Measurements from ENCODE around the gene NPM3. TPM values are rescaled to one million over a fixed set of nuclear protein-coding genes. Genes with fewer than 3 reads are reported as not detected.

NPM3 gene
- total and polyA plus RNA-seq, 7 donors = 17.8 to 64.9 (median 26.4) TPM

DNA sequence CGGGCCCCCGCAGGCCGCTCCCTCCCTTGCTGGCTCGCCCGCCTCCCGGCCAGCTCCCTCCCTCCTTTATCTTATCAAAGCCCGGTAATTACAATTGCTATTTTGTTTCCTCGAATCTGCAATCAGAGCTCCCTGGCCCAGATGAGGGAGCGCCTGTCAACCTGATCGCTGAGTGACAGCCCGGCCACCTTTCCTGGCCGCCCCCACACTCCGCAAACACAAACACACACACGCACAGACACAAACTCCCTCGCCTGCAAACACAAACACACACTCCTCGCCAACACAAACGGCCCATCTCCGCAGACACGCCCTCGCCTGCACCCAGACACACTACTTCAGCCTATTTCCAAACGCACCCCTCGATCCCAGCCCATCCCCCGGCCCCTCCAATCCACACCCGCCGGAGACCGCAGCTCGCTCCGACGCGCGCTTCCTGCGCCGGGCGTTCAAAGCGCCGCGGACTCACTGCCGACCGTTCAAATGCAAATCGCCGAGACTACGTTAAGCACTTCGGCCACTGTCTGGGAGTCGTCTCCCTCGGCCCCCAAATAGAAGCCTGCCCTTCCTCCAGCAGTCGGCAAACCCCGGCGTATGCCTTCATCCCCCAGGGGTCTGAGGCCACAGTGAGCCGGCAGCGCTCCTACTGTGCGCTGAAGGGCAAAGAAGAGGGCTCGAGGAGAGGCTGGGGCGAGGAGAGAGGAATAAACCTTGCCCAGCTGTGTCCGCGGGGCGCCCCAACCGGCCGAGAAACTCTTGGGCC, 4.3 kb downstream of the NPM3 start:
- Histone ChIP-seq H3K36me3 (no peaks in the 10 kb centered on the region), H3K4me1 (peaks cover 0 to 79% (median 69%) of the 10 kb centered on the region in 4 donors), H3K9me3 (no peaks in the 10 kb centered on the region), H3K27me3 (peaks cover 34 to 61% (median 48%) of the 10 kb centered on the region in 3 donors), H3K27ac (no peak overlapping the region), H3K4me3 (peak overlapping the region; percentile 7 to 45 (median 36))
- no peak for TF ChIP-seq EP300 (IDR thresholded peaks at IDR 0.05)
- intact Hi-C loops (cut with DNase I) = no loop called here
- peak; percentile 66 for DNase-seq
- WGBS, 2 donors = 2 to 5% methylated on average over 58 of the region's 58 CpGs

DNA sequence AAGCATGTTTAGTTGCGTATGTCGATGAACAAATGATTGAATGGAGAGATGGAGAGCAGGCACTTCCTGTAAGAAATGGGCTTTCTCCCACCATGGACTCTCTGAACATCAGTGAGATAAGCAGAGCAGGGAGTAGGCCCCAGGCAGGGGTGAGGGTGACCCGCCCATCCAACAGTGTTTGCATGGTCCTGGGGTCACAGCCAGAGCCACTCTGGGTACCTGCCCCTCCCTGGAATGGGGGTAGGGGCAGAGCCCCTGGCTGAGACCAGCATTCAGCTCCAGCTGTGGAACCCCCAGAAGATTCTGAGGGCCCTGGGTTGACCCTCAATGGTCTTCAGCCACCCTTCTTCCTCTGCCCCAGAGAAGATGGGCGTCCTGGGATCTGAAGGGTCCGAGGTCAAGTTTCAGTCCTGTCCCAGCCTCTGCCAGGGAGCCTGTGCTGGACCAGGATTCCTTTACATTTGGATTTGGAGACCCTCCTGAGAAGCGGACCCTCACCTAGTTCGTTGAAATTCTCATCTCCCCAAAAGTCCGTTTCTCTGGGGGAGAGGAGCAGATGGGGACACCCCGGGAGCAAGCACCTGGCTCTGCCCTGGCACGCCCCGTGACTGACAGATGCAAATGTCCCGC, 5.0 kb downstream of the NPM3 start:
- Histone ChIP-seq H3K27me3 (peaks cover 36 to 68% (median 52%) of the 10 kb centered on the region in 3 donors), H3K36me3 (no peaks in the 10 kb centered on the region), H3K4me1 (peaks cover 0 to 76% (median 65%) of the 10 kb centered on the region in 4 donors), H3K27ac (no peak overlapping the region), H3K9me3 (no peaks in the 10 kb centered on the region), H3K4me3 (no peak overlapping the region)
- DNase-seq = peak; percentile 40
- WGBS, 2 donors = 26 to 54% methylated on average over 12 of the region's 12 CpGs
- TF ChIP-seq EP300 (IDR thresholded peaks at IDR 0.05) (no peak), POLR2A (IDR thresholded peaks at IDR 0.05) (no peak), POLR2AphosphoS5 (IDR thresholded peaks at IDR 0.05) (no peak)
- TF ChIP-seq, protein P1, sequence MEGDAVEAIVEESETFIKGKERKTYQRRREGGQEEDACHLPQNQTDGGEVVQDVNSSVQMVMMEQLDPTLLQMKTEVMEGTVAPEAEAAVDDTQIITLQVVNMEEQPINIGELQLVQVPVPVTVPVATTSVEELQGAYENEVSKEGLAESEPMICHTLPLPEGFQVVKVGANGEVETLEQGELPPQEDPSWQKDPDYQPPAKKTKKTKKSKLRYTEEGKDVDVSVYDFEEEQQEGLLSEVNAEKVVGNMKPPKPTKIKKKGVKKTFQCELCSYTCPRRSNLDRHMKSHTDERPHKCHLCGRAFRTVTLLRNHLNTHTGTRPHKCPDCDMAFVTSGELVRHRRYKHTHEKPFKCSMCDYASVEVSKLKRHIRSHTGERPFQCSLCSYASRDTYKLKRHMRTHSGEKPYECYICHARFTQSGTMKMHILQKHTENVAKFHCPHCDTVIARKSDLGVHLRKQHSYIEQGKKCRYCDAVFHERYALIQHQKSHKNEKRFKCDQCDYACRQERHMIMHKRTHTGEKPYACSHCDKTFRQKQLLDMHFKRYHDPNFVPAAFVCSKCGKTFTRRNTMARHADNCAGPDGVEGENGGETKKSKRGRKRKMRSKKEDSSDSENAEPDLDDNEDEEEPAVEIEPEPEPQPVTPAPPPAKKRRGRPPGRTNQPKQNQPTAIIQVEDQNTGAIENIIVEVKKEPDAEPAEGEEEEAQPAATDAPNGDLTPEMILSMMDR (IDR thresholded peaks at IDR 0.05) = no peak
- intact Hi-C loops (cut with DNase I) = no loop called here

DNA sequence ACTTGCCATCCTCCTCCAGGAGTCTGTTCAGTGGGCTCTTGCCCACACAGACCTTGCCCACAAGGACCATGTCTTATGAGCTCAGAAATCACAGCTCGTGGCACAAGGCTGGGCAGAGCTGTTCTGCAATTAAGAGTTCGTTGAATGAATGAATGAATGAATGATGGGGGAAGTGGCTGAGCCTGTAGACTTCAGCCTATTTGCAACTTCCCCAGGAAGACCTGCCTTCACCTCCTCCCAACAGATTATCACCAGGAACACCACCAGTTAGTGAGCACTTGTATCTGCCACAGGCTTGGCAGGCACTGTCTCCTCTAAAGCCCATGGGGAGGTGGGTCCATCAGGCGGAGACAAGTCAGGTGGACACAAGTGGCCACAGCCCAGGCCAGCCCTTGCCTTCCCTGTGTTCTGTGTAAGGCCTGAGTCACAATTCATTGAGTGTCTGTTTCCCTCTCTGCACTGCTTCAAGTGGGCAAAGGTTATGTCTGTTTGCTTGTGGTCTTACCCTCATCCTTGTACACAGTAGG, 5.6 kb downstream of the NPM3 start:
- no peaks in the 10 kb centered on the region for H3K36me3 ChIP-seq
- H3K4me1 ChIP-seq = peaks cover 0 to 72% (median 63%) of the 10 kb centered on the region in 4 donors
- DNase-seq = peak; percentile 42
- H3K9me3 ChIP-seq = no peaks in the 10 kb centered on the region
- intact Hi-C loops (cut with DNase I) = no loop called here
- no peak overlapping the region for H3K27ac ChIP-seq
- H3K4me3 ChIP-seq = no peak overlapping the region
- WGBS, 2 donors = 74 to 91% methylated on average over 3 of the region's 3 CpGs
- peaks cover 36 to 73% (median 57%) of the 10 kb centered on the region in 3 donors for H3K27me3 ChIP-seq
- no peak for TF ChIP-seq EP300 (IDR thresholded peaks at IDR 0.05)
- no peak for TF ChIP-seq POLR2AphosphoS5 (IDR thresholded peaks at IDR 0.05)
- TF ChIP-seq, protein P1 (IDR thresholded peaks at IDR 0.05) = no peak

DNA sequence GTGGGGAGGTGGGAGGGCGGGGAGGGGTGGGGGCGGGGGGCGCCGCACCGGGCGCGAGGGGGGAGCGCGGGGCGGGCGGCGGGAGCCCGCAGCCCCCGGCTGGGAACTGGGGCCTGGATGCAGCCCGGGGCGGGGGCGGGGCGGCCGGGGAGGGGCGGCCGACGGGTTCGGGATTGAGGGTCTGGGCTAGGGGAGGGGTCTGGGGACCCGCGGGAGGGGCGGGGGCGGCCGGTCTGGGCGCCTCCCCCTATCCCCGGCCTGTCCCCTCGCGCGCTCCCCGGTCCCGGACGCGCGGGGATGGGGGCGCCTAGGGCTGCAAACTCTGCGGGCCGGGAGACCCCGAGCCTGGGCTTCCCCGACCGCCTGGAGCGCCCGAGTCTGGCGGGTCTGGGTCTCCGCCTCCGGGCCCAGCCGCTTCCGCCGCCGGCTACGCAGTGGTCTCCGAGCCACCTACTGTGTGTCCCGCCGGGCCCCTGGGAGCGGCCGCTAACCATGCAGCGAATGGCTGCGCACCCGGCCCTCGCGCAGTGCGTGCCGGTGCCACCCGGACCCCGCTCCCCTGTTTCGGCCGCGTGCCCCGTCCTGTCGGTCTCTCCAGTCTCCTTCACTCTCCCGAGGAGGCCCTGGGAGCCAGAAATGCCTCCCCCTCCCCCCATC, 7.0 kb downstream of the NPM3 start:
- peak overlapping the region in 3 of 4 donors; percentile 10 to 39 (median 32) for H3K4me3 ChIP-seq

More for the DNA sequence above, 7.0 kb downstream of the NPM3 start:
- intact Hi-C loops (cut with DNase I) = no loop called here
- Histone ChIP-seq H3K36me3 (no peaks in the 10 kb centered on the region), H3K9me3 (no peaks in the 10 kb centered on the region), H3K4me1 (peaks cover 0 to 59% (median 50%) of the 10 kb centered on the region in 4 donors), H3K27ac (no peak overlapping the region), H3K27me3 (peaks cover 44 to 87% (median 71%) of the 10 kb centered on the region in 3 donors)
- WGBS, 2 donors = 7 to 13% methylated on average over 73 to 74 of the region's 74 CpGs
- peak; percentile 36 for DNase-seq
- TF ChIP-seq EP300 (IDR thresholded peaks at IDR 0.05) = no peak
- TF ChIP-seq POLR2AphosphoS5 (IDR thresholded peaks at IDR 0.05) = no peak
- TF ChIP-seq, protein P1 (IDR thresholded peaks at IDR 0.05) = no peak
- no peak for TF ChIP-seq POLR2A (IDR thresholded peaks at IDR 0.05)

All from sigmoid colon (tissue), 7 donors.